Measurements from ENCODE around the gene CNGB1.

GRCh38 chr16:57966204-57966771 is 4.6 kb downstream of the CNGB1 start:
- TF ChIP-seq CTCF (IDR thresholded peaks at IDR 0.05) (no peak), EZH2phosphoT487 (IDR thresholded peaks at IDR 0.05) (no peak), EZH2 (IDR thresholded peaks at IDR 0.05) (no peak)
